ENCODE data around the gene OR10C1.

Gene OR10C1

DNA sequence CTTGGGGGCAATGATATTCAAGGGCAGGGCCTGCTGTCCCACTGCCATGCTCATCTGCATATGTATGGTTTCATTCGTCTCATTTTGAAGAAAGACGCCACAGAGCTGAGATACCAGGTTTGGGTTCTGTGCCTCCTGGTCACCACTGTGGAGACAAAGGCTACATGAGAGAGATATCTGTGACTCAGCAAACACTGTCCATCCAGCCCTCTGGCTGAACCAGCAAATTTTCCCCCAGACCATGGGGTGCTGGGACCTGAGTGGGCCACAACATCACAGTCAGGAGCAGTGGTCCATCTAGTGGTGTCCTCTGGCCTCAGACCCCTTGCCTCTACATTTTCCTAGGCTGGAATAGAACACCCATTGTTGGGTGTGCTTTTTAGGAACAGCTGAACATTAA lies 48.6 kb downstream of the OR10C1 start, which contains the start of gene MAS1L:
TSS of gene MAS1L (minus strand) at position 297 of the 400 bp plus-strand sequence. CDS start at position 243, 54 bp downstream.
- H3K4me3 ChIP-seq (ENCODE audit: low read length): no peak within 1 kb of the TSS
- DNase-seq (ENCODE audit: low read depth): no peak
- TF ChIP-seq, protein P1, sequence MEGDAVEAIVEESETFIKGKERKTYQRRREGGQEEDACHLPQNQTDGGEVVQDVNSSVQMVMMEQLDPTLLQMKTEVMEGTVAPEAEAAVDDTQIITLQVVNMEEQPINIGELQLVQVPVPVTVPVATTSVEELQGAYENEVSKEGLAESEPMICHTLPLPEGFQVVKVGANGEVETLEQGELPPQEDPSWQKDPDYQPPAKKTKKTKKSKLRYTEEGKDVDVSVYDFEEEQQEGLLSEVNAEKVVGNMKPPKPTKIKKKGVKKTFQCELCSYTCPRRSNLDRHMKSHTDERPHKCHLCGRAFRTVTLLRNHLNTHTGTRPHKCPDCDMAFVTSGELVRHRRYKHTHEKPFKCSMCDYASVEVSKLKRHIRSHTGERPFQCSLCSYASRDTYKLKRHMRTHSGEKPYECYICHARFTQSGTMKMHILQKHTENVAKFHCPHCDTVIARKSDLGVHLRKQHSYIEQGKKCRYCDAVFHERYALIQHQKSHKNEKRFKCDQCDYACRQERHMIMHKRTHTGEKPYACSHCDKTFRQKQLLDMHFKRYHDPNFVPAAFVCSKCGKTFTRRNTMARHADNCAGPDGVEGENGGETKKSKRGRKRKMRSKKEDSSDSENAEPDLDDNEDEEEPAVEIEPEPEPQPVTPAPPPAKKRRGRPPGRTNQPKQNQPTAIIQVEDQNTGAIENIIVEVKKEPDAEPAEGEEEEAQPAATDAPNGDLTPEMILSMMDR (conservative IDR thresholded peaks at IDR 0.05; ENCODE audit: low read depth, low read length): no peak

DNA sequence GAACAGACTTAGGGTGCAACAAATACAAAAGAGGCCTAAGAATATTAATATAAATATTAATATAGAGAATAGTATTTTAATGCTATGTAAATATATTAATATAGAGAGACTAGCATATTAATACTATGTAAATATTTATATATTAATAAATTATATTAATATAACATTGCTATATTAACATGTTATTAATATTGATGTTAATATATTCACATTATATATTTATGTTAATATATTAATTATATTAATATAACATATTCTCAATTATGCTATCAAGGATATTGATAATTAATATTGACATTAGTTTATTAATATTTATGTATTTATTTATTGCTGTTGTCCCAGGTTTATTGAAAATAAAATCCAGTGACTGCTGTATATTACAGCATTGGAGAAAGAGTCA lies 49.8 kb downstream of the OR10C1 start:
- no peak for DNase-seq (ENCODE audit: low read depth)
- TF ChIP-seq, protein P1 (conservative IDR thresholded peaks at IDR 0.05; ENCODE audit: low read depth, low read length): no peak
- no peak overlapping the region for H3K4me3 ChIP-seq (ENCODE audit: low read length)

DNA sequence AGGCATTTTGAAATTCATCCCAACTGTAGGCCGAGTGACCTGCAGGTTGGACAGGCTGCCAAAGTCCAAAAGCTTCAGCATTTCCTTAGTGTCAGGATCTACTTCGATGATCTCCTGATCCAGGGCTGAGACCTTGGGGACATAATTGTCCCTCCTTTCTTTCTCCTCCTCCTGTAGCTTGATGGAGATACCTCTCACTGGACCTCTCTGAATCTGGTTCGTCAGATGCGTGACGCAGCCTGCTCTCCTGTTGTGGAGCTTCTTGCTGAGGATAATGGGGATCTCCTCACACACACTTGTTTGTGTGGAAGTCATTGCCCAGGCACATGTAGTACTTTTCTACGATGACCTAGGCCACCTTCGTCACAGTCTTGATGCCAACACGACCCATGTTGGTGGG lies 50.2 kb downstream of the OR10C1 start:
- no peak for DNase-seq (ENCODE audit: low read depth)
- no peak overlapping the region for H3K4me3 ChIP-seq (ENCODE audit: low read length)
- TF ChIP-seq, protein P1 (conservative IDR thresholded peaks at IDR 0.05; ENCODE audit: low read depth, low read length): no peak

DNA sequence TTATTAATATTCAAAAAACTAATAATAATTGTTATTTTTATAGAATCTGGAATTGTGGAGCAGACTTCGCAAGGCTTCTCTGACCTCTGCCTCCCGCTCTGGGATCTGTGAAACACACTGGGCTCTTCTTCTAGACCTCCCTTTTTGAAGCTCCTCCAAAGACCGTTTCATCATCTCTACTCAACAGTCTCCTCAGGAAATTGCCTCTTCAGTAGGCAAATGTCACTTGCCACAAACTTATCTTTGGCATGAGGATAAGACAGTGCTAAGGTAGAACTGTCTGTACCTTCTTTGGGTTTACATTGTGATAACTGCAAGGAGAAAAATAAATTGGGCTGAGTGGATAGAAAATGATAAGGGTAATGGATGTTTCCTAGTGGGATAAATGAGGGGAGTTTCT lies 50.9 kb downstream of the OR10C1 start:
- TF ChIP-seq, protein P1 (conservative IDR thresholded peaks at IDR 0.05; ENCODE audit: low read depth, low read length): no peak
- H3K4me3 ChIP-seq (ENCODE audit: low read length): no peak overlapping the region
- no peak for DNase-seq (ENCODE audit: low read depth)

DNA sequence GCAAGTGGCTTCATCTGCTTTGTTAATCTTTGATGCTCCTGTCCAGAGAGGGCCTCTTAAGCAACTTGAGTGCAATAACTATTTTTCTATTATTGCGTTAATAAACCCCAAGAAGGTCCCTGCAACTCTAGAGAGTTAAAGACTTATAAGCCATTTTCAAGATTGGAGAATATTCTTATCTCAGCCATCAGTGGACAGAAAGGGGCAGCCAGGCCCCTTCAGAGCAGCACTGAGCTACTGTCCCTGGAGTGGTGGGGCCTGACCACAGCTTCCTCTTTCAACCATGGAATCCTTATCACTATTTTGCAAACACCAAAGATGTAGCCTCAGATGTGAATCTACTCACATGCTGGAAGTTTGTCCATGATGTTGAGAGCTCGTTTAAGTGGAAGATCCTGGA lies 51.4 kb downstream of the OR10C1 start:
- H3K4me3 ChIP-seq (ENCODE audit: low read length): no peak overlapping the region
- TF ChIP-seq, protein P1 (conservative IDR thresholded peaks at IDR 0.05; ENCODE audit: low read depth, low read length): no peak
- no peak for DNase-seq (ENCODE audit: low read depth)

Data from retinal pigment epithelial cell (primary cell).